Measurements from ENCODE around the gene PHOSPHO1.
A peak's percentile ranks its signal among the peaks of the same experiment; 100 is the strongest.

The PHOSPHO1 gene

GRCh38 chr17:49259663-49260010 lies 29.1 kb upstream of the PHOSPHO1 start:
- no peaks in the 10 kb centered on the region for H3K27me3 ChIP-seq
- H3K4me1 ChIP-seq = peaks cover 0 to 9% (median 4%) of the 10 kb centered on the region in 4 donors
- H3K36me3 ChIP-seq = no peaks in the 10 kb centered on the region
- H3K9me3 ChIP-seq = no peaks in the 10 kb centered on the region
- no peak for TF ChIP-seq CTCF (IDR thresholded peaks at IDR 0.05)
- intact Hi-C loops (cut with DNase I; ENCODE audit: low total_unique reads) = no loop called here
- no peak for DNase-seq
- H3K4me3 ChIP-seq = peak overlapping the region; percentile 56 to 77
- peak overlapping the region; percentile 69 to 84 for H3K27ac ChIP-seq

GRCh38 chr17:49258394-49258793 lies 27.8 kb upstream of the PHOSPHO1 start:
- Histone ChIP-seq H3K9me3 (no peaks in the 10 kb centered on the region), H3K4me1 (peaks cover 0 to 9% (median 4%) of the 10 kb centered on the region in 4 donors), H3K27me3 (no peaks in the 10 kb centered on the region), H3K27ac (no peak overlapping the region), H3K36me3 (no peaks in the 10 kb centered on the region), H3K4me3 (no peak overlapping the region)
- no peak for DNase-seq
- intact Hi-C loops (cut with DNase I; ENCODE audit: low total_unique reads) = no loop called here
- no peak for TF ChIP-seq CTCF (IDR thresholded peaks at IDR 0.05)

- Histone ChIP-seq H3K4me3 (no peak overlapping the region), H3K27ac (no peak overlapping the region), H3K4me1 (no peaks in the 10 kb centered on the region), H3K9me3 (no peaks in the 10 kb centered on the region), H3K27me3 (peaks cover 0 to 2% of the 10 kb centered on the region in 2 donors), H3K36me3 (no peaks in the 10 kb centered on the region)
- TF ChIP-seq CTCF (IDR thresholded peaks at IDR 0.05) = no peak
- intact Hi-C loops (cut with DNase I; ENCODE audit: low total_unique reads) = no loop called here
- no peak for DNase-seq
Measured at GRCh38 chr17:49255125-49255524, 24.5 kb upstream of the PHOSPHO1 start.

- intact Hi-C loops (cut with DNase I; ENCODE audit: low total_unique reads) = no loop called here
- no peak for TF ChIP-seq CTCF (IDR thresholded peaks at IDR 0.05)
- peaks cover 0 to 7% (median 4%) of the 10 kb centered on the region in 4 donors for H3K4me1 ChIP-seq
- no peaks in the 10 kb centered on the region for H3K9me3 ChIP-seq
- H3K36me3 ChIP-seq = no peaks in the 10 kb centered on the region
- no peak for DNase-seq
- H3K27ac ChIP-seq = no peak overlapping the region
- peaks cover 0 to 9% of the 10 kb centered on the region in 2 donors for H3K27me3 ChIP-seq
- no peak overlapping the region for H3K4me3 ChIP-seq
Measured at GRCh38 chr17:49254066-49254465, 23.5 kb upstream of the PHOSPHO1 start.

- Histone ChIP-seq H3K27me3 (peaks cover 0 to 23% of the 10 kb centered on the region in 2 donors), H3K9me3 (no peaks in the 10 kb centered on the region), H3K4me1 (peaks cover 0 to 7% (median 4%) of the 10 kb centered on the region in 4 donors), H3K4me3 (no peak overlapping the region), H3K27ac (no peak overlapping the region), H3K36me3 (no peaks in the 10 kb centered on the region)
- intact Hi-C loops (cut with DNase I; ENCODE audit: low total_unique reads) = no loop called here
- DNase-seq = no peak
- no peak for TF ChIP-seq CTCF (IDR thresholded peaks at IDR 0.05)
Measured at GRCh38 chr17:49252148-49252695, 21.6 kb upstream of the PHOSPHO1 start.
